Bone marrow (tissue), 2 donors: ENCODE results near the gene CKAP4.

Source experiments
- DNase-seq, 2 donors: peaks; one replicate each; lab custom pipeline; 2025; lab: John Stamatoyannopoulos, UW

CKAP4 gene

GRCh38 chr12:106239951-106240335 is 7.9 kb downstream of the CKAP4 start:
- DNase-seq = no peak

- DNase-seq = no peak
Observed at GRCh38 chr12:106239241-106239950, 8.4 kb downstream of the CKAP4 start.

- DNase-seq = no peak
Observed at GRCh38 chr12:106238146-106238545, 9.7 kb downstream of the CKAP4 start.

- DNase-seq = no peak
Observed at GRCh38 chr12:106235770-106236169, 12.1 kb downstream of the CKAP4 start.

- no peak for DNase-seq
Observed at GRCh38 chr12:106234449-106234848, 13.4 kb downstream of the CKAP4 start.

- no peak for DNase-seq
Observed at GRCh38 chr12:106233011-106233410, 14.8 kb downstream of the CKAP4 start.

- DNase-seq = no peak
Observed at GRCh38 chr12:106229036-106229591, 18.7 kb downstream of the CKAP4 start.

GRCh38 chr12:106228320-106228710 is 19.5 kb downstream of the CKAP4 start:
- no peak for DNase-seq

- DNase-seq = peak in 1 of 2 donors; percentile 44
Observed at GRCh38 chr12:106227641-106228319, 20.0 kb downstream of the CKAP4 start.

- peak in 1 of 2 donors; percentile 41 for DNase-seq
Observed at GRCh38 chr12:106226884-106227640, 20.8 kb downstream of the CKAP4 start.

GRCh38 chr12:106224355-106224706 is 23.5 kb downstream of the CKAP4 start:
- DNase-seq = no peak

GRCh38 chr12:106223485-106224354 is 24.1 kb downstream of the CKAP4 start:
- DNase-seq = peak in 1 of 2 donors; percentile 35

GRCh38 chr12:106220536-106220935 is 27.3 kb downstream of the CKAP4 start:
- DNase-seq = no peak

- DNase-seq = no peak
Observed at GRCh38 chr12:106219043-106219442, 28.8 kb downstream of the CKAP4 start.

GRCh38 chr12:106217706-106218105 is 30.1 kb downstream of the CKAP4 start:
- DNase-seq = no peak

GRCh38 chr12:106214571-106214970 is 33.2 kb downstream of the CKAP4 start:
- no peak for DNase-seq

GRCh38 chr12:106213662-106214061 is 34.2 kb downstream of the CKAP4 start:
- no peak for DNase-seq

GRCh38 chr12:106211973-106212372 is 35.8 kb downstream of the CKAP4 start:
- DNase-seq = no peak

- no peak for DNase-seq
Observed at GRCh38 chr12:106205208-106206069, 42.4 kb downstream of the CKAP4 start.

GRCh38 chr12:106204312-106204711 is 43.5 kb downstream of the CKAP4 start:
- no peak for DNase-seq
